Suprapubic skin (tissue), 4 donors: ENCODE data around the gene FAM83G.

Experiments
- POLR2A ChIP-seq, 2 donors: fragments of 450-650 bp; IDR thresholded peaks; one replicate each; pipeline ENCODE4 v1.6.1; 2017; ENCODE audit warnings: antibody characterized with exemption in 2 of 2, mild to moderate bottlenecking in 2 of 2, moderate library complexity in 2 of 2
- POLR2AphosphoS5 ChIP-seq, 3 donors: sonication (generic); formaldehyde crosslinking; IDR thresholded peaks; one replicate each; pipeline ENCODE4 v1.6.1; 2017; ENCODE audit warnings: antibody characterized with exemption in 3 of 3
- TF ChIP-seq, protein P1 (sequence below), 2 donors: fragments of 200-600 bp in 1 of 2; fragments of 450-650 bp in 1 of 2; sonication (generic) in 1 of 2; IDR thresholded peaks; one replicate each; pipeline ENCODE4 v1.5.1; 2016 to 2019; ENCODE audit warnings: antibody characterized with exemption in 2 of 2, mild to moderate bottlenecking in 1 of 2, moderate library complexity in 1 of 2

DNA sequence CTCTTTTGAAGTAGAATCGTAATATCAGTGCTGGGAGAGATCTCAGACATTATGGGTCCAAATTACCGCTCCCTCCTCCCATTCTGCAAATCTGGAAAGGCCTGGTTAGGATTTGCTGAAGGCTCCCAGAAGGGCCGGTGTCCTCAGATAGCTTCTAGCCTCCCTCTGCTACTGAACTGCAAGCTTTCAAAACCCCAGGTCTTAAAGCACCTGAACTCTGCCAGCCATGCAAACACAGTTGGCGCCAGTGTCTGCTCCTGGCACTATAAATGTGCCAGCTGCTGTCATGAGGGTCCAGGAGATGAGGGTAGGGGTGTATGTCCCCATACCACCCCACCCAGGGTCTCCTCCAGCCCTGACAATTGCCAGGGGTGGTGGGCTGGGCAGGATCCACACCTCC, 28.4 kb downstream of the FAM83G start:
- TF ChIP-seq, protein P1, sequence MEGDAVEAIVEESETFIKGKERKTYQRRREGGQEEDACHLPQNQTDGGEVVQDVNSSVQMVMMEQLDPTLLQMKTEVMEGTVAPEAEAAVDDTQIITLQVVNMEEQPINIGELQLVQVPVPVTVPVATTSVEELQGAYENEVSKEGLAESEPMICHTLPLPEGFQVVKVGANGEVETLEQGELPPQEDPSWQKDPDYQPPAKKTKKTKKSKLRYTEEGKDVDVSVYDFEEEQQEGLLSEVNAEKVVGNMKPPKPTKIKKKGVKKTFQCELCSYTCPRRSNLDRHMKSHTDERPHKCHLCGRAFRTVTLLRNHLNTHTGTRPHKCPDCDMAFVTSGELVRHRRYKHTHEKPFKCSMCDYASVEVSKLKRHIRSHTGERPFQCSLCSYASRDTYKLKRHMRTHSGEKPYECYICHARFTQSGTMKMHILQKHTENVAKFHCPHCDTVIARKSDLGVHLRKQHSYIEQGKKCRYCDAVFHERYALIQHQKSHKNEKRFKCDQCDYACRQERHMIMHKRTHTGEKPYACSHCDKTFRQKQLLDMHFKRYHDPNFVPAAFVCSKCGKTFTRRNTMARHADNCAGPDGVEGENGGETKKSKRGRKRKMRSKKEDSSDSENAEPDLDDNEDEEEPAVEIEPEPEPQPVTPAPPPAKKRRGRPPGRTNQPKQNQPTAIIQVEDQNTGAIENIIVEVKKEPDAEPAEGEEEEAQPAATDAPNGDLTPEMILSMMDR (IDR thresholded peaks at IDR 0.05), result no peak
- TF ChIP-seq POLR2AphosphoS5 (IDR thresholded peaks at IDR 0.05) (no peak), POLR2A (IDR thresholded peaks at IDR 0.05) (no peak)
